Gastrocnemius medialis (tissue), 4 donors: ENCODE data around the gene HCFC2. TPM values are rescaled to one million over a fixed set of nuclear protein-coding genes. Genes with fewer than 3 reads are reported as not detected.
"Not testable (repeated sequence)": the region's sequence is repeated elsewhere in the genome, so short reads cannot be mapped to it uniquely, and the experiment has no call there.

Experiments
- ATAC-seq, 2 donors: fragments of 150-250 bp; one replicate each; pipeline ENCODE4 v1.9.1; 2016
- DNase-seq, 2 donors: peaks; one replicate each; pipeline ENCODE4 v3.0.0-alpha.2; 2019
- H3K27ac ChIP-seq, 4 donors: fragments of 200-600 bp; sonication (generic); 1 replicate in 1 of 4; 2 replicates in 3 of 4; pipeline ENCODE4 v1.5.1; 2016 to 2018; ENCODE audit warnings: mild to moderate bottlenecking in 2 of 4, moderate library complexity in 1 of 4
- H3K27me3 ChIP-seq, 3 donors: fragments of 200-600 bp; sonication (generic) in 2 of 3; 1 replicate in 1 of 3; 2 replicates in 2 of 3; pipeline versions ENCODE4 v1.5.1 to v1.6.0; 2016 to 2019; ENCODE audit warnings: mild to moderate bottlenecking in 1 of 3, moderate library complexity in 1 of 3
- H3K36me3 ChIP-seq, 2 donors: fragments of 200-600 bp; sonication (generic) in 1 of 2; one replicate each; pipeline ENCODE4 v1.5.1; 2017 to 2018
- H3K4me1 ChIP-seq, 2 donors: fragments of 200-600 bp; sonication (generic) in 1 of 2; one replicate each; pipeline ENCODE4 v1.5.1; 2016 to 2017; ENCODE audit warnings: mild to moderate bottlenecking in 2 of 2
- H3K4me3 ChIP-seq, 4 donors: fragments of 200-600 bp; sonication (generic) in 3 of 4; 1 replicate in 1 of 4; 2 replicates in 3 of 4; pipeline ENCODE4 v1.5.1; 2016 to 2019; ENCODE audit warnings: mild to moderate bottlenecking in 2 of 4
- H3K9me3 ChIP-seq, 3 donors: fragments of 200-600 bp; sonication (generic) in 2 of 3; 1 replicate in 1 of 3; 2 replicates in 2 of 3; pipeline ENCODE4 v1.5.1; 2016 to 2019
- CTCF ChIP-seq, 5 experiments: fragments of 450-650 bp in 3 of 5; fragments of 200-600 bp in 2 of 5; sonication (generic) in 2 of 5; IDR thresholded peaks in 4 of 5; conservative IDR thresholded peaks in 1 of 5; 1 replicate in 4 of 5; 2 replicates in 1 of 5; pipeline ENCODE4 v1.5.1; 2016 to 2019; ENCODE audit warnings: antibody characterized with exemption in 5 of 5, mild to moderate bottlenecking in 3 of 5, moderate library complexity in 3 of 5
- POLR2A ChIP-seq, 2 donors: fragments of 450-650 bp; IDR thresholded peaks; one replicate each; pipeline ENCODE4 v1.6.1; 2017; ENCODE audit warnings: antibody characterized with exemption in 2 of 2, mild to moderate bottlenecking in 2 of 2, moderate library complexity in 2 of 2
- in situ Hi-C, 4 donors: fragments of 200-750 bp; cut with MboI; loops; one replicate each; pipeline versions ENCODE4 v1.15.0 to v1.8.0; 2017; ENCODE audit warnings: low sequenced_read_pairs in 4 of 4
- intact Hi-C: fragments of 100-400 bp; cut with DNase I; formaldehyde crosslinking; loops from one replicate; pipeline ENCODE4 v1.15.1; 2023; ENCODE audit warnings: low total_unique reads
- total RNA-seq, 4 donors: library from RNA; depleted of rRNA; stranded (reverse); fragments of >200 nt; gene quantifications; one replicate each; pipeline versions ENCODE4 v1.1.0 to v1.2.3, GENCODE V29; 2016

The HCFC2 gene
- total RNA-seq, 4 donors from 2014 or later: 19.4 to 27.7 (median 21.8) TPM

DNA sequence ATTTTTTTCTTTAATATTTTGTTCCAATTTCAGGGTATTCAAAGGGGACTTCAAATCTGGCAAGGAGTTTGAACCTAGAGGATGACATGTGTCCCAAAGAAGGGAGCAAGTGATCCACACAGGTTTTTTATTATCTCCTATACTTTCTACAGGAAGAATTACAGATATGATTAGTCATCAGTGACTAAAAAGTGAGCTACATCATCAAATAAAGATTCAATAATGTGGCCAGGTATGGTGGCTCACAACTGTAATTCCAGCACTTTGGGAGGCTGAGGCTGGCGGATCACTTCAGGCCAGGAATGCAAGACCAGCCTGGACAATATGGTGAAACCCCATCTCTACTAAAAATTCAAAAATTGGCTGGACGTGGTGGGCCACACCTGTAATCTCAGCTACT lies 38.6 kb upstream of the HCFC2 start:
- Histone ChIP-seq H3K9me3 (no peaks in the 10 kb centered on the region), H3K4me3 (no peak overlapping the region), H3K4me1 (no peaks in the 10 kb centered on the region), H3K36me3 (no peaks in the 10 kb centered on the region), H3K27me3 (peaks cover 0 to 3% (median 0%) of the 10 kb centered on the region in 3 donors), H3K27ac (no peak overlapping the region)
- TF ChIP-seq CTCF (IDR thresholded peaks at IDR 0.05 in 4 of 5, conservative IDR thresholded peaks at IDR 0.05 in 1 of 5) (no peak), POLR2A (IDR thresholded peaks at IDR 0.05) (no peak)
- DNase-seq: no peak
- intact Hi-C loops: no loop called here
- in situ Hi-C loops: no loop called here
- ATAC-seq: no peak

- ATAC-seq: no peak
- intact Hi-C loops: no loop called here
- no peaks in the 10 kb centered on the region for H3K36me3 ChIP-seq
- H3K9me3 ChIP-seq: no peaks in the 10 kb centered on the region
- no peak for DNase-seq
- in situ Hi-C loops: no loop called here
- H3K27me3 ChIP-seq: peaks cover 0 to 3% (median 0%) of the 10 kb centered on the region in 3 donors
- no peak overlapping the region for H3K4me3 ChIP-seq
- H3K27ac ChIP-seq: no peak overlapping the region
- TF ChIP-seq CTCF (IDR thresholded peaks at IDR 0.05 in 4 of 5, conservative IDR thresholded peaks at IDR 0.05 in 1 of 5) (no peak), POLR2A (IDR thresholded peaks at IDR 0.05) (no peak)
- no peaks in the 10 kb centered on the region for H3K4me1 ChIP-seq
These were observed 37.3 kb upstream of the HCFC2 start for GRCh38 chr12:104026841-104027599.

GRCh38 chr12:104030596-104030995 lies 33.7 kb upstream of the HCFC2 start:
- DNase-seq, intact Hi-C loops: not testable (repeated sequence)

GRCh38 chr12:104036143-104036542 lies 28.2 kb upstream of the HCFC2 start:
- H3K27me3 ChIP-seq, H3K4me1 ChIP-seq, H3K36me3 ChIP-seq, in situ Hi-C loops, H3K4me3 ChIP-seq, intact Hi-C loops, DNase-seq, H3K27ac ChIP-seq, ATAC-seq, H3K9me3 ChIP-seq: not testable (repeated sequence)

More at GRCh38 chr12:104030596-104030995, 33.7 kb upstream of the HCFC2 start:
- in situ Hi-C loops, H3K36me3 ChIP-seq, H3K4me1 ChIP-seq, ATAC-seq, H3K27ac ChIP-seq, H3K9me3 ChIP-seq, H3K27me3 ChIP-seq, H3K4me3 ChIP-seq: not testable (repeated sequence)

GRCh38 chr12:104039769-104040168 lies 24.6 kb upstream of the HCFC2 start:
- H3K36me3 ChIP-seq, intact Hi-C loops, ATAC-seq, DNase-seq, H3K9me3 ChIP-seq, H3K27ac ChIP-seq, H3K27me3 ChIP-seq, in situ Hi-C loops, H3K4me3 ChIP-seq, H3K4me1 ChIP-seq: not testable (repeated sequence)

DNA sequence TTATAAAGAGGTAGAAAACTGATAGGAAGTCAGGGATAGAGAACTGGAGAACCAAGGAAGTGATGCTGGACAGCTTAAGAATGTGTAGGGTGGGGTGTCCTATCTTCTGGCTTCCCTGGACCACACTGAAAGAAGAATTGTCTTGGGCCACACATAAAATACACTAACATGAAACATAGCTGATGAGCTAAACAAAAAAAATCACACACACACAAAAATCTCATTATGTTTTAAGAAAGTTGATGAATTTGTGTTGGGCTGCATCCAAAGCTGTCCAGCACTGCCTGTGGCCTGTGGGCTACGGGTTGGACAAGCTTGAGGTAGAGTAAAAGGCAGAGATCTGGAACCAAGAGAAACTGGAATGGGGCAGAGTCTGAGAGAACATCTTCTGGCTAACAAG lies 21.8 kb upstream of the HCFC2 start:
- no peaks in the 10 kb centered on the region for H3K9me3 ChIP-seq
- TF ChIP-seq POLR2A (IDR thresholded peaks at IDR 0.05): no peak
- TF ChIP-seq CTCF (IDR thresholded peaks at IDR 0.05 in 4 of 5, conservative IDR thresholded peaks at IDR 0.05 in 1 of 5): no peak
- H3K27ac ChIP-seq: no peak overlapping the region
- no peaks in the 10 kb centered on the region for H3K27me3 ChIP-seq
- no peaks in the 10 kb centered on the region for H3K36me3 ChIP-seq
- DNase-seq (no peak), ATAC-seq (no peak)
- peaks cover 3 to 4% of the 10 kb centered on the region in 2 donors for H3K4me1 ChIP-seq
- no peak overlapping the region for H3K4me3 ChIP-seq
- in situ Hi-C loops: no loop called here
- intact Hi-C loops: no loop called here
